HG02571 (cell line): ENCODE data around the gene PHKG1.
A peak's percentile ranks its signal among the peaks of the same experiment; 100 is the strongest.
"Not testable (repeated sequence)": the region's sequence is repeated elsewhere in the genome, so short reads cannot be mapped to it uniquely, and the experiment has no call there.

Experiments
- ATAC-seq: cut with Tn5 transposase; IDR thresholded peaks from one replicate; pipeline ENCODE4 v1.9.1; 2021; ENCODE audit warnings: mild to moderate bottlenecking, moderate library complexity; ENCODE audit not compliant: unreplicated experiment

The PHKG1 gene

GRCh38 chr7:56092789-56093531, at the start of gene PHKG1:
PHKG1 (minus strand) TSS chr7:56092952; CDS start chr7:56088941, 4,011 bp downstream.
- no peak for ATAC-seq

DNA sequence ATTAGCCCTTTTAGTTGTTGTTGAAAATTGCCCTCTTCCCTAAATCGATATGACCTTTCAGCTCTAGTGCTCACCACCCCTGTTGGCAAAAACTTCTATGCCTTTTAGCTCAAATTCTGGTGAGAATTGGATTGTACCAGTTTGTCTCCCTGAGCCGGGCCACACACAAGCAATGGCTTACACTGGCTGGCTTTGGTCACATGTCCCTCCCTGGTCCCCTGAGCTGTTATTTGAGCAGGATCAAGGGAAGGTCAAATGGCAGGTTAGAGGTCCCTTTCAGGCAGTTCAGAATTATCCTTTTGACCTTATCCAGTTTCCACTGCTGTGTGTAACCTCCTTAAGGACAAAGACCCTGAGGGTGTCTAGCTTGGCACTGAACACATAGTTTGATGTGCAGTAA, 38.3 kb upstream of the PHKG1 start:
- not testable (repeated sequence) for ATAC-seq

GRCh38 chr7:56127241-56127975, 34.7 kb upstream of the PHKG1 start:
- no peak for ATAC-seq

DNA sequence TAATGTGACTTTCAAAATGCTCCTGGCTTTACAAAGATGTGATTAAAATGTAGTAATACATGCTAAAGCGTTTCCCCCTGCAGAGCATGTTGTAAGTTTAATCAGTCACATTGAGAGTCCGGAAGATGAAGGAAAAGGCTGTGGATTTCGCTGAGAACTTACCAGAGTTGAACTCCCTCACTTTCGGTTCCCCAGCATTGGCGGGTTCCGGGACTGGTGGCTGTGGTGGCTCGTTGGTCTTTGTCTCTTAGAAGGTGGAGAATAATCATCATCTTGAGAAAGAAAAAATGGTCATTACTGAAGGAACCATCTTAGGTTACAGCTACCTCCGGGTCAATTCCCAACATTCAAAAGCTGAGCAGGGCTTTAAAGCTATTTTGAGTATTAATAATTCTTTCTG, 33.1 kb upstream of the PHKG1 start:
- no peak for ATAC-seq

DNA sequence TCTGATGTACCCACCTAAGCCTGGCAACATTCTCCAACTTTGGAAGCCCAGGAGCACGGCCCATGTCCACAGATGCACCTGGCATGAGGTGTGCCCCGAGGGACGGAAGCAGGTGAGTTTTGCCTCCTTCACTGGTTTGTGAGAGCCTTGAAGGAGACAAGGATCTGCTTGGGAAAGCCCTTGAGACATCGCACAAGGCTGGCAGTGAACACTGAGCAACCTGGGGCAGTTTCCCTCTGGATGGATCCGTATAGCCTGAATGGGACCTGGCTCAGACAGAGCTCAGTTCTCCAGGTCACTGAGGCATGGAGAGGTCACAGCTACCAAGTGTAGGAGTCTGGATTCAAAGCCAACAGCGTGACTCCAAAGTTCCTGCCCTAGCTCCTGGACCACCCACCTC, 32.2 kb upstream of the PHKG1 start:
- no peak for ATAC-seq

- ATAC-seq, result no peak
Observed at GRCh38 chr7:56121440-56121839, 28.7 kb upstream of the PHKG1 start.

- ATAC-seq, result no peak
Observed at GRCh38 chr7:56115852-56116538, 23.2 kb upstream of the PHKG1 start, which contains the start of gene NUPR2. NUPR2 (minus strand) TSS chr7:56116417; CDS start chr7:56116314, 103 bp downstream.

DNA sequence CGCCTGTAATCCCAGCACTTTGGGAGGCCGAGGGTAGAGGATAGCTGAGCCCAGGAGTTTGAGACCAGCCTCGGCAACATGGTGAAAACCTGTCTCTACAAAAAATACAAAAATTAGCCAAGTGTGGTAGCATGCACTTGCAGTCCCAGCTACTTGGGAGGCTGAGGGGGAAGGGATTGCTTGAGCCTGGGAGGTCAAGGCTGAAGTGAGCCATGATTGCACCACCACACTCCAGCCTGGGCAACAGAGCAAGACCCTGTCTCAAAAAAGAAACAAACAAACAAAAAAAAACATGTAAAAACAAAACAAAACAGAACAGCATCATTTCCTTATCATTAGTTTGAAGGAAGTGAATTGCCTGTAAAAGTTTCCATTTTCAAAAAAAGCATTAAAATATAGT, 19.5 kb upstream of the PHKG1 start:
- ATAC-seq, result not testable (repeated sequence)

GRCh38 chr7:56110611-56111010, 17.9 kb upstream of the PHKG1 start:
- no peak for ATAC-seq

DNA sequence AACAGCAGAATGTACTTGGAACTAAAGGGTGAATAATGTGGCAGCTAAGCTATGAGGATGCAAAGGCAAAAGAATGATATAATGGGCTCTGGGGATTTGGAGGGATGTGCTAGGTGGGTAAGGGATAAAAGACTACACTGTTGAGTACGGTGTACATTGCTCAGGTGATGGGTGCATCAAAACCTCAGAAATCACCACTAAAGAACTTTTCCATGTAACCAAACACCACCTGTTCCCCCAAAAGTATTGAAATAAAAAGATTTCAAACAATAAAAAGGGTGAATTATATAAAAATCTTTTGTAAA, 15.2 kb upstream of the PHKG1 start:
- ATAC-seq, result no peak

GRCh38 chr7:56106108-56107073, 13.6 kb upstream of the PHKG1 start, which contains the start of gene CHCHD2:
CHCHD2 (minus strand) TSS chr7:56106476; CDS start chr7:56106413, 63 bp downstream.
- peak; percentile 100 for ATAC-seq

GRCh38 chr7:56105508-56105907, 12.8 kb upstream of the PHKG1 start:
- ATAC-seq, result no peak

DNA sequence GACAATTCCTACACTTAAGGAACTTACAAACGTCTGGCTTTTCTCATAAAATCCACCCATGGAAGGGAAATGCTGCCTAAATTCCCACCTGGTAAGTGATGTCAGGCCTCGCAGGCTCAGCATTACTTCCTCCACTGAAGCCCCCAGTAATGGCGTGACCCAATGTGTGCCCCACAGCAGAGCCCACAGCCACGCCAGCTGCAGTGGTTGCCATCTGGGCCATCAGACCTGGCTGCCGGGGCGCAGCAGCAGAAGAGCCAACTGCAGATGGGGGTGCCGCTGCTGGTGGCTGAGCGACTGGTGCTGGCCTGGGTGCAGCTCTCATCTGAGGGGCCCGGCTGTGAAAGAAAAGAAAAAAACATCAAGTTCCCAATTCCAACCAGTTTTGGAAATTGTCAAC, 11.4 kb upstream of the PHKG1 start:
- ATAC-seq, result not testable (repeated sequence)

DNA sequence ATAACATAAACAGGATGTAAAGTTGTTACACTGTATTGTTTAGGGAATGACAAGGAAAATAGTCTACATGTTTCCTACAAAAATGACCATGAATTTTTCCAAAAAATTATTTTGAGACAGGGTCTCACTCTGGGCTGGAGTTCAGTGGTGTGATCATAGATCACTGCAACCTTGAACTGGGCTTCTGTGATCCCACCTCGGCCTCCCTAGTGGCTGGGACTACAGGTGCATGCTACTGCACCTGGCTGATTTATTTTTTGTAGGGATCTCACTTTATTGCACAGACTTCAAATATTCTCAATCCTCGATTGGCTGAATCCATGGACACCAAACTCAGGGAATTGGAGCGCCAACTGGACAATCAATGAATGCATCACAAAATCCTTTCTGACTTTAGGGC, 6.9 kb upstream of the PHKG1 start:
- ATAC-seq, result no peak

GRCh38 chr7:56098187-56099008, 5.6 kb upstream of the PHKG1 start:
- not testable (repeated sequence) for ATAC-seq

GRCh38 chr7:56097700-56098099, 4.9 kb upstream of the PHKG1 start:
- ATAC-seq, result no peak

GRCh38 chr7:56092388-56092787, 364 bp downstream of the PHKG1 start:
- not testable (repeated sequence) for ATAC-seq

DNA sequence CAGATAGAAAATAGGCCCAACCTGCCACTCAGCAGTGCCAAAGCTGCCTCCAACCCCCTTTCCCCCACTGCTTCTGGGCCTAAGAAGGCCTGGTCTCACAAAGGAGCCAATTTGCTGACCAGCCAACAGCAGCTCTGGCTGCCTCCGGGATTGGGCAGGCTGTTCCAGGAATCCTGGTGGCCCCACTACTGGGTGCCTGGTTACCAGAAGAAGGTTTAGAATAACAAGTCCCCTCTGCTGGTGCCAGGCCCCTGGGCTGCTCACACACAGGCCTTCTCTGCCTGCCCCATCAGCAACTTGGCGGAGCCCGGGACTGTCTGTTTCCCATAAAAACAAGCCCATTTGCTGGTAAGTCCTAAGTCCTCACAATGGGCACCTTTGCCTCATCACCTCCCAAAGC, 1.2 kb downstream of the PHKG1 start:
- no peak for ATAC-seq

- no peak for ATAC-seq
Observed at GRCh38 chr7:56087445-56087844, 5.3 kb downstream of the PHKG1 start.

- no peak for ATAC-seq
Observed at GRCh38 chr7:56086761-56087160, 6.0 kb downstream of the PHKG1 start.
